Large intestine (tissue), 3 donors: ENCODE measurements around the gene RPS6KA5. TPM values are rescaled to one million over a fixed set of nuclear protein-coding genes. Genes with fewer than 3 reads are reported as not detected.
"Not testable (repeated sequence)": the region's sequence is repeated elsewhere in the genome, so short reads cannot be mapped to it uniquely, and the experiment has no call there.

Experiments
- DNase-seq, 2 donors: peaks; one replicate each; pipeline versions ENCODE4 v3.0.0 to v3.0.0-alpha.2; 2013
- H3K27ac ChIP-seq: one replicate; pipeline ENCODE4 v1.5.1; 2013; ENCODE audit warnings: low read length
- H3K27me3 ChIP-seq: 2 replicates; pipeline ENCODE4 v1.6.1; 2013; ENCODE audit warnings: low read length; ENCODE audit not compliant: control insufficient read depth, insufficient read depth
- H3K36me3 ChIP-seq: 2 replicates; pipeline ENCODE4 v1.6.1; 2013; ENCODE audit warnings: low read length; ENCODE audit not compliant: control insufficient read depth, insufficient read depth
- H3K4me1 ChIP-seq: one replicate; pipeline ENCODE4 v1.6.1; 2013; ENCODE audit warnings: low read length; ENCODE audit not compliant: control insufficient read depth, insufficient read depth
- H3K4me3 ChIP-seq: one replicate; pipeline ENCODE4 v1.5.1; 2013; ENCODE audit warnings: low read length
- H3K9me3 ChIP-seq: one replicate; pipeline ENCODE4 v1.6.1; 2013; ENCODE audit warnings: mild to moderate bottlenecking, low read depth, low read length, moderate library complexity; ENCODE audit not compliant: control insufficient read depth
- WGBS: methylation state at CpG from one replicate; pipeline ENCODE4 v1.1.5; 2013; ENCODE audit warnings: low lambda C conversion rate; ENCODE audit not compliant: insufficient coverage; 5-methylcytosine and 5-hydroxymethylcytosine counted together
- polyA plus RNA-seq: library from polyadenylated mRNA; unstranded; fragments of 120-200 nt; gene quantifications from one replicate; pipeline ENCODE4 v1.2.1, GENCODE V29; 2013

The RPS6KA5 gene
- polyA plus RNA-seq, 1 donor, result 8.6 TPM

DNA sequence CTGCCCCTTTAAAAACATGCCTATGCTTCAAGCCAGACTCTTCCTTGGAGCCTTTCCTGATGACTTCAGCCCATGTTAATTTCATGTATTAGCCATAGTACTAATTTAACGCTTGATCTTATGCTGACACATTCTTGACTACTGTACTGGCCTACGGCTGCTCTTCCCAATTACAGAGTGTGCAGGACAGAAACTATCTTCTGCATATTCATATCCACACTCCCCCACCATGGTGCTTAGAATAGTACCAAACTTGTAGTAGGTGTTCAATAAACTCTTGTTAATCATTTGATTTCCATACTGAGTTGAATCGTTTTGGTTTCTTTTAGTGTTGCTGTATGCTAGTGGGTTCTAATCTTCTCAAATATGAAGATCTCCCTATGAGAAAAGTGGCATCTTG is 31.6 kb upstream of the RPS6KA5 start:
- DNase-seq, result no peak
- WGBS, result 100% methylated on average over 2 of the region's 3 CpGs
- H3K9me3 ChIP-seq, result no peaks in the 10 kb centered on the region
- H3K36me3 ChIP-seq, result no peaks in the 10 kb centered on the region
- H3K4me3 ChIP-seq, result no peak overlapping the region
- H3K27ac ChIP-seq, result peak overlapping the region; percentile 14
- H3K27me3 ChIP-seq, result no peaks in the 10 kb centered on the region
- peaks cover 29% of the 10 kb centered on the region for H3K4me1 ChIP-seq

DNA sequence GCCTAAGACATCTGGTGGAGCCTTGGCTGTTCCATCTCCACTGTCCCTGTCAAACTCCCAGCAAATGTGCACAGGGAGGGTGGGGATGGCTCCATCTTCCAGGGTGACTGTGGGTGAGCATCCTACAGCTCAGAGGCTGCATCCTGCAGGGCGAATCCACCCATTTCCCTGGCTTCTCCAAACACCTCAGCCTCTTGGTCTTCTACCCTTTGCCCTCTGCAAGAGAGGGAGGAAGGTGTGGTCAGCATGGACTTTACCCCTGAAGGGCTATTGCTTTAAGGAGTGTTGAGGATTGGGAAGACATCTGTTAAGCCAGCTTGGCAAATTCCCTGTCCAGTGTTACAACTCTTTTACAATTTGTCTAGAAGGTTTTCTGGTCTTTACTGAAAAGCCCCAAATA is 30.3 kb upstream of the RPS6KA5 start:
- Histone ChIP-seq H3K4me1 (peaks cover 34% of the 10 kb centered on the region), H3K27ac (peak overlapping the region; percentile 14), H3K36me3 (no peaks in the 10 kb centered on the region), H3K4me3 (no peak overlapping the region), H3K27me3 (no peaks in the 10 kb centered on the region), H3K9me3 (no peaks in the 10 kb centered on the region)
- DNase-seq, result peak; percentile 66 to 78
- WGBS, result no CpG with 5 or more reads among the region's 1 CpG

DNA sequence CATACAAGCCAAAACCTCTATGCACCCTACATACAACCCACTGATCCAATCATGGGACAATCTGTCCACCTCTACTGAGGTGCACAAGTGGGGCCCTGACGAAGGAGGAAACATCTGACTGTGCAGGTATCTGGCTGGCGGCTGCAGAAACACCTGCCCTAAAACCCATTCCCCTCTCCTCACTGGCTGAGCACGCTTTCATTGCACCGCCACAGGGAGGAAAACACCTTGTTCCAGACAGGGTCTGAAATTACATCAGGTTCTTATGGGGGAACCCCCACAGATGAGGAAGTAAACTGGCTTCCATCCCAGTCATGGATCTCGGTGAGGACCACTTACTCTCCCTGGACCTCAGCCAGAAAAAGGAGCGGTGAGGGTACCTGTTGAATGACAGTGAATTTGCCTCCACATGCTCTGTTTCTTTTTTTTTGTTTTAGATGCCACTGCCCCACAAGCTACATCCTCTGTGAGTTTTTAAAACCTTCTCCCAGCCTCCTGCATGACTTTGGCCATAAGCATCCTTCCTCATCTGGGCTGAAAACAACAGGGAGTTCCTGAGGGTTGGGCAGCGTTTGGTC is 29.6 kb upstream of the RPS6KA5 start:
- WGBS, result no CpG with 5 or more reads among the region's 7 CpGs
- Histone ChIP-seq H3K27ac (no peak overlapping the region), H3K36me3 (no peaks in the 10 kb centered on the region), H3K4me1 (peaks cover 34% of the 10 kb centered on the region), H3K27me3 (no peaks in the 10 kb centered on the region), H3K9me3 (no peaks in the 10 kb centered on the region), H3K4me3 (no peak overlapping the region)
- peak in 1 of 2 donors; percentile 9 for DNase-seq

DNA sequence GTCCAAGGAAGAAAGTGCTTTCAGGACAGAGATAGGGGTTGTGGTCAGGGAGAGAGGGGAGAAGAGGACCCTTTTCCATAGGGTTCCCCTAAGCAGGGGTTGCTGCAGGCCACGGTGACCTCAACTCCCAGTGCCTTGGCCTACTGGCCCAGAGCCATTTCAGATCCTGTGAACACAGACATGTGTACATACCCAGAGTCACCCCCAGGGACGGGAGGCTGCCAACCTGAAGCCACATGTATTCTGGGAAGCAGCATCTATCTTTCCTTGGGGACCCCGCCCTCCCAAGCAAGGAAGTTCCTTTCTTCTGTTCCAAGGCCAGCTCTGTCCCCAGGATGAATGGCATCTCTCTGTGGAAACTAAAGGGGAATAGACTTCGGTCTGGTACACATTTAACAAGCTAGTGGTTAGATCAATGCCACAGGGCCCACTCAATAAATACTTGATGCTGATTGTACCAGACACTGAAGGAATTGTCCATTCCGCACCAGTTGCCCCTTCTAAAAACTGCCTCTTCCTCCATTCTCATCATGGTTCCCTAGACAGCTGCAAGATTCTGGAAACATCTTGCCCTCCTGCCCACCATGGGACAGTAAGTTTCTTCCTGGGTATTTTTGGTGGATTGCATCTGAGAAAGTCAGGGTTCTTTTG is 28.3 kb upstream of the RPS6KA5 start:
- Histone ChIP-seq H3K4me3 (no peak overlapping the region), H3K36me3 (no peaks in the 10 kb centered on the region), H3K27me3 (no peaks in the 10 kb centered on the region), H3K27ac (no peak overlapping the region), H3K4me1 (peaks cover 34% of the 10 kb centered on the region), H3K9me3 (no peaks in the 10 kb centered on the region)
- no peak for DNase-seq
- WGBS, result no CpG with 5 or more reads among the region's 5 CpGs

DNA sequence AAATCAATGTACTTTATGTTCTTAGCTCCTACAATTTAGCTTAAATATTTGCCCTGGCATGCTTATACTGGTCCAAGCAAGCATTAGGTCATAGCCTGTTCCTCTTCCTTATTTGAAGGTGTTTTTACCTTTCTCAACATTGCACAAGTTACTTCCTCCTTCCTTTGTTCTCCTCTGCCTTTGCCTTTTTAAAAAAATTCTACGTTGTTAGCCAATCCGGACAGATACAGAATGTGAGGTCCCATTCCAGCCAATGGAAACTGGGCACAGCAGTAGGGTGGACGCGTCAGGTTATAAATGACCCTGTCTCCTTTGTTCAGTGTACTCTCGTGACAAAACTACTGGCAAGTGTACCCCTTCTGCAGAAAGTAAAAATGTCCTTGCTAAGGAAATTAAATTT is 27.0 kb upstream of the RPS6KA5 start:
- not testable (repeated sequence) for H3K9me3 ChIP-seq, H3K36me3 ChIP-seq, H3K27me3 ChIP-seq, H3K27ac ChIP-seq, H3K4me3 ChIP-seq
- H3K4me1 ChIP-seq, result peaks cover 43% of the 10 kb centered on the region
- 65% methylated on average over 2 of the region's 5 CpGs for WGBS
- peak in 1 of 2 donors; percentile 15 for DNase-seq

DNA sequence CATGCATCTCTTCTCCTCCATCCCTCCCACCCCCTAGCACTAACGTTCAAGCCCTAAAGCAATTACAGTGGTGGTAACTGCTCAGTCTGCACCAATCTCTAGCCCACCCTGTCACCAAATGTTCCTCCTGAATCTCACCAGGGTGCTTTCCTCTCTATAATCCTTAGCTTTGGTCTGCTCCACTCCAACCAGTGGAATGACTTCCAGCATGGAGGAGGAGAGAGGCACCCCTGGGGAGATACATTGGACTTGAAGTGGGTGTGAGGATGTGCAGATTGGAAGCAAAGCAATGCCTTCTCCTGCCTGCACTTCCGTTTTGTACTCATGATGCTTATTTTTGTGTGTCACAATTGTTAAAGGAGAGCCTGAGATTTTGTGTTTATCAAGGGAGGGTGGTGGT is 24.1 kb upstream of the RPS6KA5 start:
- Histone ChIP-seq H3K27me3 (no peaks in the 10 kb centered on the region), H3K4me1 (peaks cover 24% of the 10 kb centered on the region), H3K9me3 (no peaks in the 10 kb centered on the region), H3K4me3 (no peak overlapping the region), H3K36me3 (no peaks in the 10 kb centered on the region), H3K27ac (no peak overlapping the region)
- WGBS, result 100% methylated on average over 1 of the region's 2 CpGs
- DNase-seq, result no peak

DNA sequence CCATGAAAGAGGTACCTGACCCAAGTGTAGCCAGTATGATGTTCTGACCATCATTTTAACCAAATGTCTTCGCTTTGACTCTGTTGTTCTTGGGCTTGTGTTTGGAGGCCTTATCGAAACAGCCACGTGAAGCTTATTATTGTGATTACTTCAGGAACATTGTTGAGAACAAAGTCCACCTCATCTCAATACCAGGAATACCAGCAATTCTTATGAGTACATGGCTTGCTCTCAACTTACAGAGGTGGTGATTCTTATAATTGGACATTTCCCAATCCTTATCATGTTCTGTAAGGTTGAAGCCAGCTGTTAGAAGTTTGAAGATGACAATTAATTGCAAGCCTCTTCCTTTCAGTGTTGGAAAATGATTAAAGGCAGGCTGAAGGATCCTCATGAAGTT is 21.8 kb upstream of the RPS6KA5 start:
- no peaks in the 10 kb centered on the region for H3K9me3 ChIP-seq
- no peak overlapping the region for H3K4me3 ChIP-seq
- peak; percentile 52 to 82 for DNase-seq
- no peaks in the 10 kb centered on the region for H3K36me3 ChIP-seq
- H3K27me3 ChIP-seq, result no peaks in the 10 kb centered on the region
- no CpG with 5 or more reads among the region's 3 CpGs for WGBS
- peak overlapping the region; percentile 59 for H3K27ac ChIP-seq
- peaks cover 22% of the 10 kb centered on the region for H3K4me1 ChIP-seq

DNA sequence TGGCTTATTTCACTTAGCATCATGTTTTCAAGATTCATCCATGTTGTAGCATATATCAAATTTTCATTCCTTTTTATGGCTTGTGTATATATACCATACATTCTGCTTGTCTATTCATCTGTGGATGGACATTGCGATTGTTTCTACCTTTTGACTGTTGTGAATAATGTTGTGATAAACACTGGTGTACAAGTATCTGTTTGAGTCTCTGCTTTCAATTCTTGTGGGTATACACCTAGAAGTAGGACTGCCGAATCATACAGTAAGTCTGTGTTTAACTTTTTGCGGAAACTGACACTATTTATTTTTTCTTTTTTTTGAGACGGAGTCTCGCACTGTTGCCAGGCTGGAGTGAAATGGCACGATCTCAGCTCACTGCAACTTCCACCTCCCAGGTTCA is 19.6 kb upstream of the RPS6KA5 start:
- Histone ChIP-seq H3K4me1 (peaks cover 15% of the 10 kb centered on the region), H3K36me3 (no peaks in the 10 kb centered on the region), H3K9me3 (no peaks in the 10 kb centered on the region), H3K27me3 (no peaks in the 10 kb centered on the region), H3K27ac (no peak overlapping the region), H3K4me3 (no peak overlapping the region)
- 100% methylated on average over 2 of the region's 6 CpGs for WGBS
- DNase-seq, result no peak

DNA sequence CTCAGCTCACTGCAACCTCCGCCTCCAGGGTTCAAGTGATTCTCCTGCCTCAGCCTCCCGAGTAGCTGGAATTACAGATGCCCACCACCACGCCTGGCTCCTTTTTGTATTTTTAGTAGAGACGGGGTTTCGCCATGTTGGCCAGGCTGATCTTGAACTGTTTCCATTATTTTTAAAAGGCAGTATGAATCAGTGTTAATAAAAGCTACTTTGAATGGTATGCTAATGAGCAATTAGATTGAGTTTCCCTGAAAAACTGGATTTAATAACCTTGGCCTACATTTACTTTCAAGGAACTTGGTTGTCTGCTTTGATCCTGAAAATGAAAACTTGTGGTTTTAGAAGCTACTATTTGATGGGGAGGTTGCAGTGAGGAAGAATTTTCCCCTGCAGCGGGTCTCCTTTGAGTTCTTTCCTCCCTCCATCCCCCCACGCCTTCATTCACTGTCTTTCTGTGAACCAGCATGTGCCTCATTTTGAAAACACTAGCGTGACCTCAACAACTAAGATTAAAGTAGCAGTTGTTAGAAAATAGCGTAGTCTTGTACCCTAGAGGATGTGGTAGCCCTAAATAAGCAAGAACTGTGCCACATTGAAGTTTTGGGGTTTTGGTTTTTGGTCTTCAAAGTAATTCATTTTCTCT is 17.8 kb upstream of the RPS6KA5 start:
- H3K9me3 ChIP-seq, result no peaks in the 10 kb centered on the region
- WGBS, result 100% methylated on average over 2 of the region's 9 CpGs
- DNase-seq, result no peak

DNA sequence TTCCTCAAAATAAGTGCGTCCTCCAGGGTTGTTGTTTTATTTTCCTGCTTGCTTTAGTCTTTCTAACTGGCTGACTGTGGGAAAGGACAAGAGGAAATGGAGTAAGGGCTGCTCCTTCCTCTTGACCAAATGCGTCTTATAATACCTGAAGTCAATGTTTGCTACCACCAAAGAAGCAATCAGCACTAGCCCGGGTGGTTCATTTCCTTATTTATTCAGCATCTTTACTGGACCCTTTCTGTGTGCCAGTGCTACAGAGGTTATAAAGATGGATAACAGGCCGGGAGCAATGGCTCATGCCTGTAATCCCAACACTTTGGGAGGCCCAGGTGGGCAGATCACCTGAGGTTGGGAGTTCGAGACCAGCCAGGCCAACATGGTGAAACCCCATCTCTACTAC is 15.1 kb upstream of the RPS6KA5 start:
- no peaks in the 10 kb centered on the region for H3K27me3 ChIP-seq
- H3K36me3 ChIP-seq, result no peaks in the 10 kb centered on the region
- no peak for DNase-seq
- no peak overlapping the region for H3K27ac ChIP-seq
- H3K9me3 ChIP-seq, result peaks cover 6% of the 10 kb centered on the region
- WGBS, result 100% methylated on average over 1 of the region's 5 CpGs
- H3K4me1 ChIP-seq, result no peaks in the 10 kb centered on the region
- no peak overlapping the region for H3K4me3 ChIP-seq

More for the DNA sequence above, 17.8 kb upstream of the RPS6KA5 start:
- H3K36me3 ChIP-seq, result no peaks in the 10 kb centered on the region
- no peak overlapping the region for H3K4me3 ChIP-seq
- H3K4me1 ChIP-seq, result peaks cover 14% of the 10 kb centered on the region
- no peaks in the 10 kb centered on the region for H3K27me3 ChIP-seq
- H3K27ac ChIP-seq, result no peak overlapping the region

DNA sequence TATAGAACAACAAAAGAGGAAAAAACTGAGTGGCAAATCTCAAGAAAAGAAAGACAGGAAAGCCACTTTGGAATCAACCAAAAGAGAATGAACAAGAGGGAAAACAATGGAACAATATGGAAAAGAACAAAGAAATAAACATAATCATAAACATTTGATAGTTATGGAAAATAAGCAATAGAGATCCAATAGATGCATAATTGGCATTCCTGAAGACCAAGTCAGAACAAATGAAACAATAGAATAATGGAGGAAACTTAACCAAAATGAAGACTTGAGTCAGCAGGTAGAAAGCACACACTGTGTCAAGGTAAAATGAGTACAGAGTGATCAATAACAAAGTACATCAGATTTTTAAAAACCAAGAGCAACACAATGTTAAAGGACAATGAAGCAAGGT is 10.1 kb upstream of the RPS6KA5 start:
- H3K27ac ChIP-seq, result no peak overlapping the region
- peaks cover 7% of the 10 kb centered on the region for H3K9me3 ChIP-seq
- no peak for DNase-seq
- no peak overlapping the region for H3K4me3 ChIP-seq
- H3K27me3 ChIP-seq, result no peaks in the 10 kb centered on the region
- no peaks in the 10 kb centered on the region for H3K36me3 ChIP-seq
- H3K4me1 ChIP-seq, result no peaks in the 10 kb centered on the region
